H54 (cell line): ENCODE results near the gene PRKCZ.
"Not testable (repeated sequence)": the region's sequence is repeated elsewhere in the genome, so short reads cannot be mapped to it uniquely, and the experiment has no call there.

Source experiments
- DNase-seq: peaks from one replicate; pipeline ENCODE4 v3.0.0; 2011; ENCODE audit warnings: low spot score, mixed read lengths; ENCODE audit not compliant: insufficient read length
- FAIRE-seq: peaks from 3 replicates; lab custom pipeline; 2011; peaks lifted over from hg19 to GRCh38; lab: Jason Lieb, UNC
- POLR2A ChIP-seq: IDR thresholded peaks from 2 replicates; pipeline ENCODE4 v1.6.1; 2011; ENCODE audit warnings: low read depth, mild to moderate bottlenecking, low read length

PRKCZ gene

GRCh38 chr1:2129256-2129943 is 79.2 kb downstream of the PRKCZ start:
- no peak for FAIRE-seq

GRCh38 chr1:2130156-2130555 is 79.9 kb downstream of the PRKCZ start:
- no peak for DNase-seq
- TF ChIP-seq POLR2A = no peak
- FAIRE-seq = no peak

More at GRCh38 chr1:2129256-2129943, 79.2 kb downstream of the PRKCZ start:
- DNase-seq = no peak
- TF ChIP-seq POLR2A = no peak

GRCh38 chr1:2130871-2131289 is 80.7 kb downstream of the PRKCZ start:
- no peak for FAIRE-seq
- no peak for TF ChIP-seq POLR2A
- DNase-seq = no peak

- TF ChIP-seq POLR2A = no peak
- peak; percentile 53 for DNase-seq
- no peak for FAIRE-seq
Observed at GRCh38 chr1:2132222-2133038, 82.2 kb downstream of the PRKCZ start.

- DNase-seq (peak; percentile 77), FAIRE-seq (peak; percentile 90)
- no peak for TF ChIP-seq POLR2A
Observed at GRCh38 chr1:2133039-2133878, 83.0 kb downstream of the PRKCZ start.

GRCh38 chr1:2133879-2134215 is 83.6 kb downstream of the PRKCZ start:
- no peak for FAIRE-seq
- no peak for TF ChIP-seq POLR2A
- DNase-seq = no peak

- FAIRE-seq (no peak), DNase-seq (no peak)
- no peak for TF ChIP-seq POLR2A
Observed at GRCh38 chr1:2134266-2134620, 84.0 kb downstream of the PRKCZ start.

GRCh38 chr1:2134621-2135307 is 84.6 kb downstream of the PRKCZ start:
- FAIRE-seq = no peak

GRCh38 chr1:2135441-2135841 is 85.2 kb downstream of the PRKCZ start:
- TF ChIP-seq POLR2A = no peak
- FAIRE-seq = no peak

More at GRCh38 chr1:2134621-2135307, 84.6 kb downstream of the PRKCZ start:
- no peak for TF ChIP-seq POLR2A
- DNase-seq = no peak

GRCh38 chr1:2135941-2136340 is 85.7 kb downstream of the PRKCZ start:
- DNase-seq (no peak), FAIRE-seq (no peak)
- no peak for TF ChIP-seq POLR2A

More at GRCh38 chr1:2135441-2135841, 85.2 kb downstream of the PRKCZ start:
- DNase-seq = no peak

GRCh38 chr1:2136386-2137235 is 86.4 kb downstream of the PRKCZ start:
- FAIRE-seq (no peak), DNase-seq (no peak)
- no peak for TF ChIP-seq POLR2A

- TF ChIP-seq POLR2A = no peak
- no peak for FAIRE-seq
Observed at GRCh38 chr1:2137257-2138121, 87.3 kb downstream of the PRKCZ start.

GRCh38 chr1:2139156-2139555 is 88.9 kb downstream of the PRKCZ start:
- DNase-seq, FAIRE-seq: not testable (repeated sequence)

More at GRCh38 chr1:2137257-2138121, 87.3 kb downstream of the PRKCZ start:
- DNase-seq = no peak
